Transverse colon (tissue), 4 donors: ENCODE data around the gene UNC5C. TPM values are rescaled to one million over a fixed set of nuclear protein-coding genes. Genes with fewer than 3 reads are reported as not detected.

ENCODE experiments used
- DNase-seq: peaks from one replicate; pipeline ENCODE4 v3.0.0-alpha.2; 2019
- H3K27ac ChIP-seq, 4 donors: fragments of 200-600 bp; sonication (generic); 2 replicates each; pipeline ENCODE4 v1.5.1; 2016 to 2018; ENCODE audit warnings: inconsistent platforms in 4 of 4
- H3K27me3 ChIP-seq: fragments of 200-600 bp; sonication (generic); 2 replicates; pipeline ENCODE4 v1.5.1; 2017; ENCODE audit warnings: inconsistent platforms
- H3K36me3 ChIP-seq, 4 donors: fragments of 200-600 bp; sonication (generic); 2 replicates each; pipeline ENCODE4 v1.5.1; 2017 to 2019; ENCODE audit warnings: inconsistent platforms in 4 of 4
- H3K4me1 ChIP-seq, 4 donors: fragments of 200-600 bp; sonication (generic); 2 replicates each; pipeline ENCODE4 v1.5.1; 2017 to 2020; ENCODE audit warnings: inconsistent platforms in 4 of 4
- H3K4me3 ChIP-seq, 4 donors: fragments of 200-600 bp; sonication (generic); 1 replicate in 1 of 4; 2 replicates in 3 of 4; pipeline versions ENCODE4 v1.5.1 to v1.6.1; 2017 to 2019; ENCODE audit warnings: inconsistent platforms in 4 of 4
- H3K9me3 ChIP-seq, 2 donors: fragments of 200-600 bp; sonication (generic); 2 replicates each; pipeline ENCODE4 v1.5.1; 2017 to 2019; ENCODE audit warnings: inconsistent platforms in 2 of 2
- CTCF ChIP-seq, 5 experiments: fragments of 200-600 bp in 3 of 5; fragments of 450-650 bp in 2 of 5; sonication (generic) in 3 of 5; IDR thresholded peaks; 1 replicate in 2 of 5; 2 replicates in 3 of 5; pipeline ENCODE4 v1.5.1; 2016 to 2017; ENCODE audit warnings: antibody characterized with exemption in 5 of 5, inconsistent platforms in 3 of 5, mild to moderate bottlenecking in 2 of 5, moderate library complexity in 1 of 5
- EP300 ChIP-seq: sonication (generic); formaldehyde crosslinking; IDR thresholded peaks from one replicate; pipeline ENCODE4 v1.6.1; 2017; ENCODE audit warnings: antibody characterized with exemption, low read depth
- POLR2A ChIP-seq: fragments of 450-650 bp; IDR thresholded peaks from one replicate; pipeline ENCODE4 v1.6.1; 2016; ENCODE audit warnings: antibody characterized with exemption, mild to moderate bottlenecking, moderate library complexity
- POLR2AphosphoS5 ChIP-seq, 3 donors: sonication (generic); formaldehyde crosslinking; IDR thresholded peaks; one replicate each; pipeline ENCODE4 v1.6.1; 2016; ENCODE audit warnings: antibody characterized with exemption in 3 of 3
- WGBS, 2 donors: methylation state at CpG; one replicate each; pipeline ENCODE4 v1.1.5; 2018; ENCODE audit warnings: low coverage in 1 of 2; 5-methylcytosine and 5-hydroxymethylcytosine counted together
- in situ Hi-C, 4 donors: fragments of 200-750 bp; cut with MboI; loops; one replicate each; pipeline versions ENCODE4 v1.15.0 to v1.15.1; 2017; ENCODE audit warnings: low sequenced_read_pairs in 3 of 4, low pct_ligation_motif_present in 1 of 4, low pct_unique_long_range_greater_than_20kb in 1 of 4
- intact Hi-C: fragments of 100-400 bp; cut with DNase I; formaldehyde crosslinking; loops from one replicate; pipeline ENCODE4 v1.15.1; 2023; ENCODE audit warnings: low total_unique reads
- total RNA-seq, 4 donors: library from RNA; depleted of rRNA; stranded (reverse); fragments of >200 nt; gene quantifications; one replicate each; pipeline ENCODE4 v1.1.0, GENCODE V29; 2016

UNC5C gene
- total RNA-seq, 4 donors from 2014 or later, result 4.5 to 6.8 (median 4.8) TPM

- Histone ChIP-seq H3K27ac (no peak overlapping the region), H3K9me3 (peaks cover 0 to 8% of the 10 kb centered on the region in 2 donors), H3K27me3 (no peaks in the 10 kb centered on the region), H3K36me3 (no peaks in the 10 kb centered on the region), H3K4me3 (no peak overlapping the region), H3K4me1 (no peaks in the 10 kb centered on the region)
- in situ Hi-C loops, result no loop called here
- DNase-seq, result no peak
- intact Hi-C loops, result no loop called here
- TF ChIP-seq EP300 (no peak), POLR2AphosphoS5 (IDR thresholded peaks at IDR 0.05) (no peak), CTCF (IDR thresholded peaks at IDR 0.05) (no peak), POLR2A (no peak)
These were observed 208.6 kb downstream of the UNC5C start for GRCh38 chr4:95340191-95340590.

- TF ChIP-seq POLR2A, result no peak
- no peak for TF ChIP-seq EP300
- TF ChIP-seq POLR2AphosphoS5 (IDR thresholded peaks at IDR 0.05), result no peak
- no peak for TF ChIP-seq CTCF (IDR thresholded peaks at IDR 0.05)
- no peak overlapping the region for H3K27ac ChIP-seq
- H3K4me3 ChIP-seq, result no peak overlapping the region
- no peaks in the 10 kb centered on the region for H3K27me3 ChIP-seq
- WGBS, 2 donors, result 74 to 91% methylated on average over 1 of the region's 1 CpG
- no peaks in the 10 kb centered on the region for H3K9me3 ChIP-seq
- no peaks in the 10 kb centered on the region for H3K4me1 ChIP-seq
- H3K36me3 ChIP-seq, result no peaks in the 10 kb centered on the region
- intact Hi-C loops, result no loop called here
- in situ Hi-C loops, result no loop called here
- DNase-seq, result no peak
These were observed 223.1 kb downstream of the UNC5C start for GRCh38 chr4:95325665-95326064.

- intact Hi-C loops, result no loop called here
- in situ Hi-C loops, result no loop called here
- Histone ChIP-seq H3K9me3 (no peaks in the 10 kb centered on the region), H3K36me3 (no peaks in the 10 kb centered on the region), H3K4me1 (peaks cover 0 to 3% (median 0%) of the 10 kb centered on the region in 4 donors), H3K4me3 (no peak overlapping the region), H3K27ac (no peak overlapping the region), H3K27me3 (no peaks in the 10 kb centered on the region)
- no peak for DNase-seq
- TF ChIP-seq POLR2A (no peak), POLR2AphosphoS5 (IDR thresholded peaks at IDR 0.05) (no peak), CTCF (IDR thresholded peaks at IDR 0.05) (no peak), EP300 (no peak)
- 85 to 89% methylated on average over 3 of the region's 3 CpGs for WGBS, 2 donors
These were observed 229.6 kb downstream of the UNC5C start for GRCh38 chr4:95319169-95319568.

GRCh38 chr4:95318483-95318882 lies 230.3 kb downstream of the UNC5C start:
- intact Hi-C loops (no loop called here), in situ Hi-C loops (no loop called here)
- Histone ChIP-seq H3K9me3 (no peaks in the 10 kb centered on the region), H3K4me1 (peaks cover 0 to 3% (median 0%) of the 10 kb centered on the region in 4 donors), H3K27me3 (no peaks in the 10 kb centered on the region), H3K4me3 (no peak overlapping the region), H3K36me3 (no peaks in the 10 kb centered on the region), H3K27ac (no peak overlapping the region)
- WGBS, 2 donors, result 40 to 50% methylated on average over 1 of the region's 1 CpG
- DNase-seq, result no peak
- TF ChIP-seq POLR2A (no peak), POLR2AphosphoS5 (IDR thresholded peaks at IDR 0.05) (no peak), CTCF (IDR thresholded peaks at IDR 0.05) (no peak), EP300 (no peak)
